MCF 10A (cell line): ENCODE measurements around the gene HSD17B12. TPM values are rescaled to one million over a fixed set of nuclear protein-coding genes. Genes with fewer than 3 reads are reported as not detected.

Experiments
- BruUV-seq: library from RNA; stranded (reverse); fragments of 400-500 nt; replicated peaks from 2 replicates; lab custom pipeline; 2021; lab: Mats Ljungman, UMichigan
- CTCF ChIA-PET: fragments of 300-600 bp; sonication (Branson Sonifier 250); formaldehyde crosslinking; extraction: SDS; loops from one replicate; lab custom pipeline; 2021; ENCODE audit warnings: antibody characterized with exemption, inconsistent platforms; lab: Yijun Ruan, JAX
- POLR2A ChIA-PET: fragments of 300-600, 350-650 bp; sonication (Branson Sonifier 250); formaldehyde crosslinking; extraction: SDS; loops from one replicate; lab custom pipeline; 2020; ENCODE audit warnings: antibody characterized with exemption, inconsistent platforms; lab: Yijun Ruan, JAX
- DNase-seq: peaks from one replicate; pipeline ENCODE4 v3.0.0-alpha.2; 2018; ENCODE audit not compliant: unreplicated experiment
- H3K27ac Mint-ChIP-seq: one replicate; pipeline ENCODE4 v1.8.0; 2022; ENCODE audit warnings: mild to moderate bottlenecking, low read depth, mixed read lengths; ENCODE audit not compliant: unreplicated experiment
- H3K27me3 Mint-ChIP-seq: one replicate; pipeline ENCODE4 v1.8.0; 2022; ENCODE audit warnings: mixed read lengths; ENCODE audit not compliant: insufficient read depth, unreplicated experiment
- H3K36me3 Mint-ChIP-seq: one replicate; pipeline ENCODE4 v1.8.0; 2022; ENCODE audit warnings: mild to moderate bottlenecking, moderate library complexity, mixed read lengths; ENCODE audit not compliant: insufficient read depth, unreplicated experiment
- H3K4me1 Mint-ChIP-seq: one replicate; pipeline ENCODE4 v1.8.0; 2022; ENCODE audit warnings: mixed read lengths; ENCODE audit not compliant: insufficient read depth, unreplicated experiment
- H3K4me3 Mint-ChIP-seq: one replicate; pipeline ENCODE4 v1.8.0; 2022; ENCODE audit warnings: mild to moderate bottlenecking, moderate library complexity, mixed read lengths; ENCODE audit not compliant: unreplicated experiment
- H3K9me3 Mint-ChIP-seq: one replicate; pipeline ENCODE4 v1.8.0; 2022; ENCODE audit warnings: mixed read lengths; ENCODE audit not compliant: unreplicated experiment
- CTCF ChIP-seq: fragments of 200-600 bp; IDR thresholded peaks from one replicate; pipeline ENCODE4 v1.8.0; 2022; ENCODE audit warnings: antibody characterized with exemption, mild to moderate bottlenecking; ENCODE audit not compliant: unreplicated experiment
- intact Hi-C: fragments of 100-400 bp; cut with micrococcal nuclease; formaldehyde crosslinking; loops from 2 replicates; pipeline ENCODE4 v1.14.1; 2022
- total RNA-seq: library from RNA; stranded (reverse); gene quantifications from 2 replicates; pipeline ENCODE4 v1.2.3, GENCODE V29; 2022

Gene HSD17B12
- total RNA-seq, 1 experiment from 2014 or later: 117 TPM

- POLR2A ChIA-PET: no interaction called here
- intact Hi-C loops: no loop called here
Observed at GRCh38 chr11:43894546-43894945, 214.0 kb downstream of the HSD17B12 start.

GRCh38 chr11:43895601-43896000, 215.1 kb downstream of the HSD17B12 start:
- Mint-ChIP-seq H3K4me1 (no peaks in the 10 kb centered on the region), H3K4me3 (no peak overlapping the region), H3K27ac (no peak overlapping the region), H3K9me3 (no peaks in the 10 kb centered on the region), H3K27me3 (no peaks in the 10 kb centered on the region), H3K36me3 (peaks cover 49% of the 10 kb centered on the region)
- DNase-seq: no peak
- TF ChIP-seq CTCF: no peak
- ChIA-PET POLR2A (no interaction called here), CTCF (interaction anchor here (1.0 kb wide), 1 partner anchor 9 kb away, joined by 5 read pairs; no protein-coding TSS in a partner anchor)
- BruUV-seq: no TSS peak
- intact Hi-C loops: no loop called here

More at GRCh38 chr11:43894546-43894945, 214.0 kb downstream of the HSD17B12 start:
- Mint-ChIP-seq H3K27ac (no peak overlapping the region), H3K36me3 (peaks cover 56% of the 10 kb centered on the region), H3K9me3 (no peaks in the 10 kb centered on the region), H3K4me1 (no peaks in the 10 kb centered on the region), H3K4me3 (no peak overlapping the region), H3K27me3 (no peaks in the 10 kb centered on the region)
- no peak for DNase-seq
- BruUV-seq: no TSS peak
- no peak for TF ChIP-seq CTCF
- CTCF ChIA-PET: interaction anchor here (1.1 kb wide), 1 partner anchor 51 kb away, joined by 5 read pairs; no protein-coding TSS in a partner anchor

DNA sequence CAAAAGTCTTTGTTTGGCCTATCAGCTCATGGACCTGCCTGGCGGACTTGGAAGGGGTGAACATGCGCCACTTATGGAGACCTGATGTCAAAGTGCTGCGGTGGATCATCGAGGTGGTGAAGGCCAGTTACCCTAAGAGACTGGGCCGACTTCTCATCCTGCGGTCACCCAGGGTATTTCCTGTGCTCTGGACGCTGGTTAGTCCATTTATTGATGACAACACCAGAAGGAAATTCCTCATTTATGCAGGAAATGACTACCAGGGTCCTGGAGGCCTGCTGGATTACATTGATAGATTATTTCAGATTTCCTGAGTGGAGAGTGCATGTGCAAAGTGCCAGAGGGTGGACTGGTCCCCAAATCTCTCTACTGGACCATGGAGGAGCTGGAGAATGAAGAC, 218.0 kb downstream of the HSD17B12 start:
- Mint-ChIP-seq H3K4me1 (no peaks in the 10 kb centered on the region), H3K9me3 (no peaks in the 10 kb centered on the region), H3K4me3 (no peak overlapping the region), H3K27ac (no peak overlapping the region), H3K27me3 (no peaks in the 10 kb centered on the region), H3K36me3 (peaks cover 59% of the 10 kb centered on the region)
- no peak for DNase-seq
- intact Hi-C loops: no loop called here
- no peak for TF ChIP-seq CTCF
- BruUV-seq: no TSS peak
- CTCF ChIA-PET: interaction anchor here (0.6 to 0.9 kb wide), 3 partner anchors 9 to 194 kb away, joined by 3 to 4 read pairs (median 3); no protein-coding TSS in a partner anchor
- POLR2A ChIA-PET: no interaction called here

GRCh38 chr11:43899094-43899493, 218.6 kb downstream of the HSD17B12 start:
- Mint-ChIP-seq H3K36me3 (peaks cover 58% of the 10 kb centered on the region), H3K4me3 (no peak overlapping the region), H3K27ac (no peak overlapping the region), H3K4me1 (no peaks in the 10 kb centered on the region), H3K9me3 (no peaks in the 10 kb centered on the region), H3K27me3 (no peaks in the 10 kb centered on the region)
- intact Hi-C loops: no loop called here
- ChIA-PET CTCF (interaction anchor here (0.6 to 0.9 kb wide), 3 partner anchors 9 to 193 kb away, joined by 3 to 4 read pairs (median 3); no protein-coding TSS in a partner anchor), POLR2A (no interaction called here)
- TF ChIP-seq CTCF: no peak
- BruUV-seq: no TSS peak
- no peak for DNase-seq
